GM12878 (cell line): ENCODE results near the gene PLEKHA6. TPM values are rescaled to one million over a fixed set of nuclear protein-coding genes. Genes with fewer than 3 reads are reported as not detected.

Source experiments
- ATAC-seq: fragments of 200-7000 bp; cut with Tn5 transposase; 3 replicates; pipeline ENCODE4 v1.9.1; 2020; ENCODE audit warnings: mild to moderate bottlenecking, moderate library complexity
- BruUV-seq: library from RNA; stranded (reverse); fragments of 400-500 nt; replicated peaks from 2 replicates; lab custom pipeline; 2021; lab: Mats Ljungman, UMichigan
- CTCF ChIA-PET: fragments of 300-600 bp; sonication (Branson Sonifier 250); formaldehyde crosslinking; extraction: SDS; loops from one replicate; lab custom pipeline; 2021; ENCODE audit warnings: inconsistent platforms; lab: Yijun Ruan, JAX
- POLR2A ChIA-PET: fragments of 350-600 bp; formaldehyde crosslinking; extraction: SDS; loops from one replicate; lab custom pipeline; 2021; ENCODE audit warnings: inconsistent platforms; lab: Charles Lee
- RAD21 ChIA-PET: fragments of 300-600 bp; sonication (Branson Sonifier 250); formaldehyde crosslinking; loops from one replicate; lab custom pipeline; 2023; ENCODE audit warnings: antibody characterized with exemption; ENCODE audit not compliant: unreplicated experiment; lab: Charles Lee
- SMC1A ChIA-PET: fragments of 300-600 bp; sonication (Branson Sonifier 250); formaldehyde crosslinking; loops from one replicate; lab custom pipeline; 2023; ENCODE audit not compliant: unreplicated experiment, uncharacterized antibody; lab: Charles Lee
- DNase-seq: peaks from one replicate; pipeline ENCODE4 v3.0.0-alpha.2; 2011; ENCODE audit warnings: low read depth, low spot score
- FAIRE-seq: peaks from 3 replicates; lab custom pipeline; 2011; peaks lifted over from hg19 to GRCh38; lab: Jason Lieb, UNC
- H2AFZ ChIP-seq: 2 replicates; pipeline ENCODE4 v1.6.0; 2011; ENCODE audit warnings: low read depth, low read length, control low read depth; ENCODE audit not compliant: control insufficient read depth
- H3K27ac ChIP-seq: 2 replicates; pipeline ENCODE4 v1.5.1; 2011; ENCODE audit warnings: control low read depth; ENCODE audit not compliant: control insufficient read depth, insufficient read depth
- H3K27me3 ChIP-seq, 2 experiments: replicated peaks in 1 of 2; 2 replicates each; pipeline versions ENCODE4 v1.6.0 to v1.6.1; 2011; ENCODE audit warnings: low read length in 1 of 2; ENCODE audit not compliant: control insufficient read depth in 2 of 2, insufficient read depth in 2 of 2
- H3K36me3 ChIP-seq, 2 experiments: 2 replicates each; pipeline ENCODE4 v1.5.1; 2011; ENCODE audit warnings: low read length in 1 of 2; ENCODE audit not compliant: control insufficient read depth in 2 of 2, insufficient read depth in 2 of 2
- H3K4me1 ChIP-seq: 2 replicates; pipeline ENCODE4 v1.6.1; 2011; ENCODE audit warnings: mild to moderate bottlenecking, low read length, moderate library complexity, mixed read lengths; ENCODE audit not compliant: control insufficient read depth, insufficient read depth
- H3K4me2 ChIP-seq: 2 replicates; pipeline ENCODE4 v1.6.0; 2011; ENCODE audit warnings: control low read depth; ENCODE audit not compliant: control insufficient read depth, insufficient read depth
- H3K4me3 ChIP-seq: fragments of 200-600 bp; sonication (generic); 2 replicates; pipeline ENCODE4 v1.5.1; 2016
- H3K79me2 ChIP-seq: 2 replicates; pipeline ENCODE4 v1.6.0; 2011; ENCODE audit warnings: low read length; ENCODE audit not compliant: control insufficient read depth, insufficient read depth
- H3K9ac ChIP-seq: 2 replicates; pipeline ENCODE4 v1.8.0; 2011; ENCODE audit warnings: low read length, control low read depth, mixed read lengths; ENCODE audit not compliant: control insufficient read depth, insufficient read depth
- H3K9me3 ChIP-seq: replicated peaks from 3 replicates; pipeline ENCODE4 v1.5.1; 2011; ENCODE audit warnings: mild to moderate bottlenecking, low read length; ENCODE audit not compliant: control insufficient read depth, insufficient read depth
- H4K20me1 ChIP-seq: 2 replicates; pipeline ENCODE4 v1.6.0; 2011; ENCODE audit not compliant: control insufficient read depth, insufficient read depth
- BCL3 ChIP-seq: IDR thresholded peaks from 2 replicates; pipeline ENCODE4 v1.6.1; 2011; ENCODE audit warnings: borderline replicate concordance, low read depth, mild to moderate bottlenecking, moderate library complexity, low read length; ENCODE audit not compliant: insufficient read depth, poor library complexity, severe bottlenecking
- CEBPZ ChIP-seq: fragments of 150-350 bp; IDR thresholded peaks from 2 replicates; pipeline ENCODE4 v1.6.1; 2016; ENCODE audit warnings: low read depth, low read length
- E4F1 ChIP-seq: fragments of 450-650 bp; IDR thresholded peaks from 2 replicates; pipeline ENCODE4 v1.6.1; 2018; ENCODE audit warnings: borderline replicate concordance, mild to moderate bottlenecking; ENCODE audit not compliant: partially characterized antibody
- ELK1 ChIP-seq: IDR thresholded peaks from 2 replicates; pipeline ENCODE4 v1.6.1; 2012; ENCODE audit warnings: low read depth, low read length, improper control_type of control experiment
- HDAC2 ChIP-seq: fragments of 200-600 bp; sonication (generic); IDR thresholded peaks from 2 replicates; pipeline ENCODE4 v1.6.1; 2017
- MTA2 ChIP-seq: fragments of 450-650 bp; IDR thresholded peaks from 2 replicates; pipeline ENCODE4 v1.6.1; 2016; ENCODE audit warnings: low read depth, mild to moderate bottlenecking, moderate library complexity
- NR2F1 ChIP-seq: fragments of 450-650 bp; conservative IDR thresholded peaks from 2 replicates; pipeline ENCODE4 v1.6.1; 2017; ENCODE audit warnings: mild to moderate bottlenecking
- POLR2A ChIP-seq: IDR thresholded peaks from 2 replicates; pipeline ENCODE4 v1.6.1; 2011; ENCODE audit warnings: low read depth, mild to moderate bottlenecking, low read length
- POLR2AphosphoS2 ChIP-seq: IDR thresholded peaks from 2 replicates; pipeline ENCODE4 v1.6.1; 2011; ENCODE audit warnings: low read depth, mild to moderate bottlenecking, low read length, improper control_type of control experiment, moderate library complexity
- ZNF217 ChIP-seq: fragments of 450-650 bp; IDR thresholded peaks from 2 replicates; pipeline ENCODE4 v1.6.1; 2017; ENCODE audit warnings: antibody characterized with exemption, mild to moderate bottlenecking
- ZNF274 ChIP-seq: IDR thresholded peaks from one replicate; pipeline ENCODE4 v1.8.0; 2011; ENCODE audit not compliant: insufficient read length, insufficient read depth
- ZNF384 ChIP-seq: IDR thresholded peaks from 2 replicates; pipeline ENCODE4 v1.6.1; 2012; ENCODE audit warnings: low read depth, mild to moderate bottlenecking, low read length, improper control_type of control experiment, borderline replicate concordance
- ZNF622 ChIP-seq: fragments of 450-650 bp; IDR thresholded peaks from 2 replicates; pipeline ENCODE4 v1.6.1; 2017; ENCODE audit warnings: mild to moderate bottlenecking, inconsistent platforms
- WGBS: methylation state at CpG from one replicate; pipeline ENCODE4 v1.1.6; 2016; ENCODE audit warnings: low lambda C conversion rate; ENCODE audit not compliant: insufficient replicate concordance, insufficient coverage; ENCODE audit errors: missing lambda C conversion rate; 5-methylcytosine and 5-hydroxymethylcytosine counted together
- in situ Hi-C: fragments of 300-500 bp; cut with MboI; formaldehyde crosslinking; loops from 9 replicates; pipeline ENCODE4 v1.14.3; 2018; ENCODE audit warnings: mixed read lengths
- intact Hi-C: fragments of 100-400 bp; cut with micrococcal nuclease; formaldehyde crosslinking; loops from one replicate; pipeline ENCODE4 v1.14.2; 2022; ENCODE audit not compliant: unreplicated experiment
- polyA plus RNA-seq, 11 experiments: library from polyadenylated mRNA; depleted of rRNA in 4 of 11; unstranded in 6 of 11; stranded (reverse) in 5 of 11; fragments of >200 nt; fragmentation: Nextera tagmentation in 4 of 11; fragmentation: Illumina TruSeq in 1 of 11; extraction: Ambion mirVana in 4 of 11; extraction: Trizol in 1 of 11; gene quantifications; 1 replicate in 1 of 11; 2 replicates in 10 of 11; pipeline versions ENCODE4 v1.2.1 to v1.2.3, GENCODE V29; 2011 to 2016; ENCODE audit warnings: inconsistent platforms in 2 of 11, missing spikeins in 2 of 11, low read depth in 1 of 11
- total RNA-seq, 4 experiments: library from RNA; depleted of rRNA in 3 of 4; stranded (reverse); fragments of >200 nt in 3 of 4; fragmentation: Illumina TruSeq in 1 of 4; extraction: Trizol in 1 of 4; gene quantifications; 2 replicates each; pipeline versions ENCODE4 v1.2.1 to v1.2.3, GENCODE V29; 2013 to 2021

The PLEKHA6 gene
- total and polyA plus RNA-seq, 10 of the 15 experiments (the other 5 are each of a cell fraction or from before 2014, with no cell fraction given) = 0.04 to 0.81 (median 0.19) TPM; not detected in 4

DNA sequence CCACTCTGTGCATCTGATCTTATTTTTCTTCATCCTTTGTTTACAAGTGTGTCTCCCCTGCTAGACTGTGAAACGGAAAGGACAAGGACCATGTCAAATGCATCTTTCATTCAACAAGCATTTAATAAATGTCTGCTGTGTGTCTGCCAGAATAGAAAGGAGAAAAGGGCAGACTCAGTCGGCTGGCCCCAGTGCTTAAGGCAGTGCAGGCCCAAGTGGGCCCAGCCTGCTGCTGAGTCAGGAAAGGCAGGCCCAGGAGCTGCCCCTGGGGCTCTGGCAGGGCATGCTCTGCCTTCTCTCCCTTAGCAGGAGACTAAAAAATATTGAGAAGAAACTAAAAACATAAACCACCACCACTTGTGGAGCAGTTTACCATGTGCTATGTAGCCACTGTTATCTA, 38.1 kb downstream of the PLEKHA6 start:
- Histone ChIP-seq H3K4me1 (no peaks in the 10 kb centered on the region), H3K27me3 (peaks cover 0 to 6% of the 10 kb centered on the region in 2 experiments; a peak in 2 of 4 replicates), H2AFZ (no peak overlapping the region), H3K9ac (no peak overlapping the region), H3K79me2 (no peaks in the 10 kb centered on the region), H4K20me1 (no peaks in the 10 kb centered on the region), H3K4me3 (no peak overlapping the region), H3K36me3 (no peaks in the 10 kb centered on the region), H3K4me2 (no peak overlapping the region), H3K9me3 (no peaks in the 10 kb centered on the region), H3K27ac (no peak overlapping the region)
- in situ Hi-C loops (no loop called here), intact Hi-C loops (no loop called here)
- WGBS = 15% methylated on average over 2 of the region's 2 CpGs
- ChIA-PET POLR2A (no interaction called here), SMC1A (no interaction called here), RAD21 (interaction anchor here (2.7 kb wide), 1 partner anchor 8 kb away, joined by 7 read pairs; no protein-coding TSS in a partner anchor), CTCF (no interaction called here)
- ATAC-seq (no peak), DNase-seq (no peak), FAIRE-seq (no peak)
- BruUV-seq = no TSS peak
- TF ChIP-seq E4F1 = no peak
- TF ChIP-seq ELK1 = no peak
- no peak for TF ChIP-seq ZNF217
- TF ChIP-seq POLR2A = no peak
- TF ChIP-seq ZNF384 = no peak
- TF ChIP-seq POLR2AphosphoS2 = no peak
- no peak for TF ChIP-seq HDAC2
- TF ChIP-seq CEBPZ = no peak
- TF ChIP-seq ZNF622 = no peak
- TF ChIP-seq ZNF274 = no peak
- TF ChIP-seq MTA2 = no peak
- no peak for TF ChIP-seq NR2F1
- TF ChIP-seq BCL3 = no peak
